Activated CD4-positive, alpha-beta T cell treated with anti-CD3 and anti-CD28 coated beads for 48 hours (primary cell): ENCODE results near the gene ZBTB42.

Experiments used
- DNase-seq: peaks from one replicate; pipeline ENCODE4 v3.0.0-alpha.2; 2020

The ZBTB42 gene

GRCh38 chr14:104783484-104784217 lies 17.2 kb upstream of the ZBTB42 start:
- no peak for DNase-seq

DNA sequence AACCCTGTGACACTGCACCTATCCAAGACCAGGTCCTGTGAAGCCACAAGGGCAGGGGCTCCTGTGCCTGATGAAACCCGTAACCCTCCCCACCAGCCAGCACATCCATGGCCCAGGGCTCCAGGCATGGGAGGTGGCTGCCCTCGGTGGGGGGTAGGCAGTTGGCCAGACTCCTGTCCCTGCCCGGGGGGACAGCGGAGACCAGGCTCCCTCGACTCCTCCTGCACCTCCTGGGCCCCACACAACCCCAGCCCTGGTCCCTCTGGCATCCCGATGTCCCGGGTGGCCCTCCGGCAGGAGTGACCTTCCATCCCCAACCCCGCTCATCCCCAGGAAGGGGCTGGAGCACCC lies 16.7 kb upstream of the ZBTB42 start:
- DNase-seq = no peak

- no peak for DNase-seq
These were observed 15.8 kb upstream of the ZBTB42 start for GRCh38 chr14:104784846-104785707.

GRCh38 chr14:104785708-104786080 lies 15.2 kb upstream of the ZBTB42 start:
- DNase-seq = no peak

DNA sequence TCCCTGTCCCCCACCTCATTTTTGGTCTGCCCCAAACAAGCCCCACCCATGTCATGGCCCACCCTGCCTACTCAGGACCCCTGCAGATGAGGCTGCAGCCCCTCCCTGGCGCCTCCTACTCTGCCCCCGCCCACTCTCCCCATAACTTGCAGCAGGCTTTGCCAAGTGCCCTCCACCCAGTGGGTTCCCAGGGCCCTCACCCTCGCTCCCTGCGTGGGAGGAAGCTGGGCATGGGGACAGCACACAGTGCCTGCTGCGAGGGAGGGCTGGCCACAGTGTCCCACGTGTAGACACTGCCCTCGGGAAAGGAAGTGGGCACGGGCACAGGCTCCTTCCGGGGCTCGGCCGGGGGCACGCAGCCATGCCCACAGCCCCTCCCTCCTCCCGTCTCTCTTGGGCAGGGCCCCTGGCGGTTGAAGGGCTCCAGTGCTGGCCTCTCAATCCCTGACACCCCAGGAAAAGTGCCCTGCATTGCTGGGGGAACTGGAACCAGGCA lies 14.8 kb upstream of the ZBTB42 start:
- DNase-seq = no peak

DNA sequence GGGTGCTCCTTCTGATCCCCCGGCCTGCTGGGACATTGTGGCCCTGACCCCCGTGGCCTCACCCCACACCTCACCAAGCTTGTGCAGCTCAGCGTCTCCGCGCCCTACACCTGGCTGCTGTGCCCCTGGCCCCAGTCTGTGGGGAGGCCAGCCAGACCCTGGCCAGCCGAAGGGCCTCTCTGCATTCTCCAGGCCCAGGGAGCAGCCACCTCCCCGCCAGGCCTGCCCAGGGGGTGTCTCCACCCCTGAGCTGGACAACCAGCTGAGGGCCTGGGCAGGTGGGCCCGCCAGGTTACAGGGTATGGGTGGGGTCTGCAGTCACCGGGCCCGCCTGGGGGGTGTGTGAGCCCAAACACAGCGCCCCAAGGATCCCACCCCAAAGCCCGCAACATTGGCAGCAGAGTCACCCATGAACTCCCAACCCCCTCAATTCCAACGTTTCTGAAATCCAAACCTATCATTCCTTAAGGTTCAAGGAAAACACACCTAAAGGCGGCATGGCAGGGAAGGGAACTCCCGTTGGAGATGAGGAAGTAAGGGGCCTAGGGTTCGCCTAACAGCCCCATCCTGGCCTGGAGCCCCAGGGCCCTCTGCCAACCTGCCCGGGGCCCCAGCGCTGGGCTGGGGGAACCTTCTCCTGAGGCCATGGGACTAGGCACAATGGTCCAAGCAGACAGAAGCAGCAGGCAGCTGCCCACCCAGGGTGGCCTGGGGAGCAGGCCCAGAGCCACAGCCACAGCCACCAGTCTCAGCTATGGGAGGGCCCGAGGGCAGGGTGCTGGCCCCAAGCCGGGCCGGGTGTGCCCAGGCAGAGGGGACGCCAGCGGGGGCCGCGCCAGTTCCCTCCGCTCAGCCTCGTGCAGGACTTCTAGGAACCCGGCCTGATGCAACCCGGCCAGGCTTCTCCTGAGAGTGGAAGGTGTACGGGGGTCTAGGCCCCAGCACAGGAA lies 13.9 kb upstream of the ZBTB42 start:
- DNase-seq = no peak

- no peak for DNase-seq
These were observed 13.2 kb upstream of the ZBTB42 start for GRCh38 chr14:104787736-104788135.

GRCh38 chr14:104788161-104788818 lies 12.6 kb upstream of the ZBTB42 start:
- no peak for DNase-seq

- no peak for DNase-seq
These were observed 11.8 kb upstream of the ZBTB42 start for GRCh38 chr14:104788873-104789663.

DNA sequence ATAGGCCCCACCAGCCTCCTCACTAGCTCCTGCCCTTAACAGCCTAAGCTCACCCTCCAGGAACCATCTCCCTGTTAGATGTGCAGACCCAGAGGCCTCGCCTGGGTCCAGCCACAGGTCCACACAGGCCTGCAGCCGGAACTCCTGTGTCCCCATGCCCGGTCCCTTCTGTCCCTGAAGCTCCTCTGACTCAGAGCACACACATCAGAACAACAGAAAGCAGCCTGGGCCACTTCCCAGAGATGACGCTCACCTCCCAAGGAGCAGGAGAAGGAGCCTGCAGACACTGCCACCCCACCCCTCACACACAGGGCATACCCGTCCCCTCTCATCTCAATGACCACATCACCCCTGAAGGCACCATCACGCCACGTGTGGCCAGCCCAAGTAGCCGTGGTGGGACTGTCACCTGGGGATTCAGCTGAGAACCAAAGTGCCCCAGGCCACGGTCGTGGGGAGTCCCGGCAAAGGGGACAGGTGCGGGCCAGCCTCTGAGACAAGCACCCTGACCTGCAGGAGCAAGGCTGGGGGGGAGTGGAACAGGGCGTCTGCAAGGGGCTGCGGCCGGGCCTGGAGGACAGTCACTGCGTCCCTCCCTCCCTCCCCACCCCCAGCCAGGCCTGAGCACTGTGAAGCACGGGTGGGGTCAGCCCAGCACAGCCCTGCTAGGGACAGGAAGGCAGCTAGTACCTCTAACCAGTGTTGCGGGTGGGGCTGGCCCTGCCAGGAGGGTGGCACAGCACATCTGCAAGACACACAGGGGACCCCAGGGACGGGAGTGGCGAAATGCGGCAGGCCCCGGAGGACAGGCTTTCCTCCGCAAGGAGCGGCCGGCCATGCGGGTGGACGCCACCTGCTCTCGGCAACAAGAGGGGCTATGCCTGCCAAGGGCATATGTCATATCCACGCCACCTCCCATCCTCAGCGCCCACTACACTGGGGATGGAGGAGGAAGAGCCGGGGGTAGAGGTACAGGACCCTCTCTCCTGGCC lies 10.9 kb upstream of the ZBTB42 start:
- DNase-seq = no peak

- DNase-seq = no peak
These were observed 9.5 kb upstream of the ZBTB42 start for GRCh38 chr14:104791425-104791824.

DNA sequence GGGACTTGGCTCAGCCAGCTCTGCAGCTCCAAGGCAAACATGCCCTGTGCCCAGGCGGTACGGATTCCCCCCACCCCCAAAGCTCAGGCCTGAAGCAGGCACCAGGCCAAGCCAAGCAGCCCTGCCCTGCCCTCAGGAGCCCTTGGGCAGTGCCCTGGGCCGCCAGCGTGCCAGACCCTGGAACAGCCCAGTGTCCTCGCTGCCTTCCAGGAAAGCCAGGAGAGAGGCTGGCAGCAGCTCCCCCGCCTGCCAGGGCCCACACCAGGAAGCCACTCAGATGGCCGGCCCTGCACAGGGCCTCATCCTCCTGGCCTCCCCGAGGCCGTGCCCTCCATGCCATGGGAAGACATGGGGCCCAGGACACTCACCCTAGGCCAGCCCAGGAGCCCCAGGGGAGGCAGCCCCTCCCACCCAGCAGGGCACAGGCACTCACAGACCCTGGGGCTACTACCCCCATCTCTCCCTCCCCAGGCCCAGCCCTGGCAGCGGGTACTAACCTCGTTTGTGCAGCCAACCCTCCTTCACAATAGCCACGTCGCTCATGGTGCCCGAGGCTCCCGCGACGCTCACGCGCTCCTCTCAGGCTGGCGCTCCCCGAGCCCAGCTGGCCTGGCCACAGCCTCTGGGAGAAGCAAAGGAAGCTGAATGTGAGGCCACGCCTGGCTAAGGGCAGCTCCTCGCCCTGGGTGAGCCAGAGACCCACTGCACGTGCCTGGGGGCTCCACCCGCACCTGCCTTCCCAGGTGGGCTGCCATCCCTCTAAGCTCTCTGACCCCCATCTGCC lies 8.6 kb upstream of the ZBTB42 start:
- DNase-seq = no peak

DNA sequence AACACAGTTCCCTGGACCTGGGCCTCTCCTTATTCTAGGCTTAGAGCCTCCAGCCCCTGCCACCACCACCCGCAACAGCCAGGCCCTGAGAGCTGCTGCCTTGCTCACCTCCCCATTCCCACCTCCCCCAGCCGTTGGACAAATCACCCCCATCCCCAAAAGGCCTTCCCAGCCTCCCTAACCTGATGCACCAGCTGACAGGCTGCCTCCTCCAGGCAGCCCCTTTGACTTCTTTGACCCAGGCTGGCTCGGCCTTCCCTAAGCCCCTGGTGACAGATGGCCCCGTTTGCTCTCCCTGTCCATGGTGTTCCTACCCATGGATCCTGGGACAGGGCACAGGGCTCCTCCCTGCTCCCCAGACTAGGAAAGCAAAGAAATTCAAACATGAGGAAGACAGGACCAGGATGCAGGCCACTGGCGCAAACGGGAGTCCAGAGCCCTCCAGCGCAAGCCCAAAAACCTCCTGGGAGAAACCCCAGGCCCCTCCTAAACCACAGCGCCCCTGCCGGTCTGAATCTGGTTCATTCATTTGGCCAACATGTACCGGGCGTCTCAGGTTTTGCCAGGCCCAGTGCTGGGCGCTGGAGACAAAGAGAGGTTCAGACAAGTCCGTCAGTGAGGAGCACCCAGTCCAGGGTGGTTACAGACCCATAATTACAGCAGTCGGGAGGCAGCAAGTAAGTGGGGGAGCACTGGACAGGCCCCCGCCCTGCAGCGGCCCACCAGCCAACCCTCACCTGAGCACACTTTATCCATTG lies 7.8 kb upstream of the ZBTB42 start:
- DNase-seq = no peak

DNA sequence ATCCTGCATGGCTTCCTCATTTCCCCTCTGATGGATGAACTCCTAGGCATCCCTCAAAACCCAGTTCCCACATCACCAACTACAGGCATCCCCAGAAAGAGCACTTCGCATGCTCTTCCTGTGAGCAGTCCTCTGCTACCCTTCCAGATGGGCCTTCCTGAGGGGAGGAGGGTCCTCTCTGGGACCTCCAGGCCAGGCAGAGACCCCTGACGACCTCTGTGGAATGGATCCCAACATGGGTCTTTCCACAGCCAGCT lies 7.3 kb upstream of the ZBTB42 start:
- DNase-seq = no peak

DNA sequence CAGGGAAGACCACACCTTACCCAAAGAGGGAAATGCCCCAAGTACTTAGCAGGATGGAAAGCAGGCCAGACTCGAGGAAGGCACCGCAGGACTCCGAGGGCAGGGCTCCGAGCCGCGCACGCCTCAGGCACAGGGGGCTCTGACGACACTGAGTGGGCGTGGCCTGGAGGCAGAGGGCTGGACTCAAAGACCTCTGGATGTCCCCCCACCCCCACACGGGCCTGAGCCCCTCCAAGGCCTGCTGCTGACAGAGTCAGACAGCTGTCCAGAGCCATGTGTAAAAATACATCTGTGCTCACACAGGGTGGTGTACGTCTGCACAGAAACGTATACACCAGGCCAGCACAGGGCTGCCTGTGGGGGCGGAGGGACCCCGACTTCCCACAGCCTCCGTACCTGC lies 6.8 kb upstream of the ZBTB42 start:
- peak; percentile 62 for DNase-seq

DNA sequence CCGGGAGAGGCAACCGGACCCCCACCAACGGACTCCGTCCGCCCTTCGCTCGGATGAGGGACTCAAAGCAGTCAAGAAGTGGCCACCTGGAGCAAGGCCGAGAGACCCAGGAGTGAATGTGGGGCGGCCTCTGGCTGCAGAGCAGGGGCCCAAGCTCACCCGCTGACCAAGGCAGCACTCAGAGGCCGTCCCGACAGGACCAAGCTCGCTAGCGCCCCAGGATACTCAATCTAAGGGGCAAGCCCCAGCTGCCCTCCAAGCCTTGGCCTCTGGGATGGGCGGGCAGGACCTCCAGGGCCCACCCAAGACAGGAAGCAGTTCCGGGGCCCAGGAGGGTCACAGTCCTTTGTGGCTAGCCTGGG lies 6.3 kb upstream of the ZBTB42 start:
- no peak for DNase-seq

- DNase-seq = no peak
These were observed 5.7 kb upstream of the ZBTB42 start, which contains the start of gene AKT1 for GRCh38 chr14:104794993-104795780. AKT1 (minus strand) TSS chr14:104795748; CDS start chr14:104792643, 3,105 bp downstream.
